ENCODE data around the gene CDKN2C.
"Not testable (repeated sequence)": the region's sequence is repeated elsewhere in the genome, so short reads cannot be mapped to it uniquely, and the experiment has no call there.

The CDKN2C gene

DNA sequence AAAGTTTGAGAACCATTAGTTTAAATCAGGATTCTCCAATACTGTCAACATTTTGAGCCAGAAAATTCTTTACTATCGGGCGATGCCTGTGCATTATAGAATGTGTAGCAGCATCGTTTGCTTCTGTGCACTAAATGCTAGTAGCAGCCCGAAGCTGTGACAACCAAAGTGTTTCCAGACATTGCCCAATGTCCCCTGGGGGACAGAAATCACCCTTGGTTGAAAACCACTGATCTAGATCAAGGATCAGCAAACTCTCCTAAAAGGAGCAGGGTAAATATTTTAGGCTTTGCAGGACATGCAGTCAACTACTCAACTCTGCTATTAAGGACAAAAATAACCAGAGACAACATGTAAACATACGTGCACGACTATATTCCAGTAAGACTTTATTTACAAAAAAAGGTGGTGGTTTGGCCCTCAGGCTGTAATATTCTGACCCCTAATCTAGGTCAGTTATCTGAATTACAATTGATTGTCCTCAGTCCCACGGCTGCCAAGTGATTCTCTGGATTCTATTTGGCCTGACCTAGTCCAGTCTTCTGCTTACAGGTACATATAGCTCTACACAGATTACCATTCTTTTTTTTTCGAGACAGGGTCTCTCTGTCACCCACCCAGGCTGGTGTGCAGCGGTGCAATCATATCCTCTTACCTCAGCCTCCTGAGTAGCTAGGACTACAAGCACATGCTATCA lies 20.6 kb upstream of the CDKN2C start:
- DNase-seq (ENCODE audit: low read depth): no peak
- H3K4me3 ChIP-seq (ENCODE audit: low read depth, low read length): no peak overlapping the region
- in situ Hi-C loops (cut with HindIII; ENCODE audit: low sequenced_read_pairs): no loop called here
- TF ChIP-seq, protein P1, sequence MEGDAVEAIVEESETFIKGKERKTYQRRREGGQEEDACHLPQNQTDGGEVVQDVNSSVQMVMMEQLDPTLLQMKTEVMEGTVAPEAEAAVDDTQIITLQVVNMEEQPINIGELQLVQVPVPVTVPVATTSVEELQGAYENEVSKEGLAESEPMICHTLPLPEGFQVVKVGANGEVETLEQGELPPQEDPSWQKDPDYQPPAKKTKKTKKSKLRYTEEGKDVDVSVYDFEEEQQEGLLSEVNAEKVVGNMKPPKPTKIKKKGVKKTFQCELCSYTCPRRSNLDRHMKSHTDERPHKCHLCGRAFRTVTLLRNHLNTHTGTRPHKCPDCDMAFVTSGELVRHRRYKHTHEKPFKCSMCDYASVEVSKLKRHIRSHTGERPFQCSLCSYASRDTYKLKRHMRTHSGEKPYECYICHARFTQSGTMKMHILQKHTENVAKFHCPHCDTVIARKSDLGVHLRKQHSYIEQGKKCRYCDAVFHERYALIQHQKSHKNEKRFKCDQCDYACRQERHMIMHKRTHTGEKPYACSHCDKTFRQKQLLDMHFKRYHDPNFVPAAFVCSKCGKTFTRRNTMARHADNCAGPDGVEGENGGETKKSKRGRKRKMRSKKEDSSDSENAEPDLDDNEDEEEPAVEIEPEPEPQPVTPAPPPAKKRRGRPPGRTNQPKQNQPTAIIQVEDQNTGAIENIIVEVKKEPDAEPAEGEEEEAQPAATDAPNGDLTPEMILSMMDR (IDR thresholded peaks at IDR 0.05; ENCODE audit: low read depth, low read length, missing control alignments): no peak

DNA sequence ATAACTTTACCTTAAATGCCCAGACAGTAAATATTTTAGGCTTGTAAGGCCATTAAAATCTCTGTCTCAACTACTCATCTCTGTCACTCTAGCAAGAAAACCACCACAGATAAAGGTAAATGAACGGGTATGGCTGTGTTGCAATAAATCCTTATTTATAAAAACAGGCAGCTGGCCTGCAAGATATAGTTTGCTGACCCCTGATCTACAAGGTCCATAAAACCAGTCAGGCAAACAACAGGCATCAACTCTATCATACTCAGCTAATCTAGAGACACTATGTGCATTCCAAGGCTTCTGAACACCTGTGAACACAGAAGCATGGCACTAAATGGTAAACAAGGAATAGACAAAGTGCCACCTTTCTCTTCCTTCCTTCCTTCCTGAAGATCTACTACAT lies 19.6 kb upstream of the CDKN2C start:
- no peak for DNase-seq (ENCODE audit: low read depth)
- no peak overlapping the region for H3K4me3 ChIP-seq (ENCODE audit: low read depth, low read length)
- TF ChIP-seq, protein P1 (IDR thresholded peaks at IDR 0.05; ENCODE audit: low read depth, low read length, missing control alignments): no peak
- in situ Hi-C loops (cut with HindIII; ENCODE audit: low sequenced_read_pairs): no loop called here

DNA sequence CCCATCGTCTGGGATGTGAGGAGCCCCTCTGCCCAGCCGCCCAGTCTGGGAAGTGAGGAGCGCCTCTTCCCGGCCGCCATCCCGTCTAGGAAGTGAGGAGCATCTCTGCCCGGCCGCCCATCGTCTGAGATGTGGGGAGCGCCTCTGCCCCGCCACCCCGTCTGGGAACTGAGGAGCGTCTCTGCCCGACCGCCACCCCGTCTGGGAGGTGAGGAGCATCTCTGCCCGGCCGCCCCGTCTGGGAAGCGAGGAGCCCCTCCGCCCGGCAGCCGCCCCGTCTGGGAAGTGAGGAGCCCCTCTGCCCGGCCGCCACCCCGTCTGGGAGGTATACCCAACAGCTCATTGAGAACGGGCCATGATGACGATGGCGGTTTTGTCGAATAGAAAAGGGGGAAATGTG lies 17.5 kb upstream of the CDKN2C start:
- DNase-seq (ENCODE audit: low read depth); in situ Hi-C loops (cut with HindIII; ENCODE audit: low sequenced_read_pairs); H3K4me3 ChIP-seq (ENCODE audit: low read depth, low read length): not testable (repeated sequence)

DNA sequence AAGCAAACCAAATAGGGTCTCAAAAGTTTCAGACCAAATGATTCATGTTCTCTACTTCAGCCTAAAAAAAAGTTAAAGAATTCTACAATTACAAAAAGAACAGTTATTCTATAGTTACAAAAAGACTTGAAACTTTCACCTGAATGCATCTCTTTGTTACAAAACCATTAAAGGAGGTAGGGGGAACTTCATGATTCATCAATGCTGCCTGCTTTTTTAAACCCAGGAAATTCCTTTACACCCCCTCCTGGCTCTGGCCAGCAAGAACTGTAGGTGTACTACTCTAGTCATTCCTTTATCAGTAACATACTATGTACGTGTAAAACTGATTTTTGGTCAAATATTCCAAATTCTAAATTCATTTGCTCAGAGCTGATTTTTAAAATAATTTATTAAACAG lies 14.9 kb upstream of the CDKN2C start:
- H3K4me3 ChIP-seq (ENCODE audit: low read depth, low read length): no peak overlapping the region
- in situ Hi-C loops (cut with HindIII; ENCODE audit: low sequenced_read_pairs): no loop called here
- TF ChIP-seq, protein P1 (IDR thresholded peaks at IDR 0.05; ENCODE audit: low read depth, low read length, missing control alignments): no peak
- no peak for DNase-seq (ENCODE audit: low read depth)

DNA sequence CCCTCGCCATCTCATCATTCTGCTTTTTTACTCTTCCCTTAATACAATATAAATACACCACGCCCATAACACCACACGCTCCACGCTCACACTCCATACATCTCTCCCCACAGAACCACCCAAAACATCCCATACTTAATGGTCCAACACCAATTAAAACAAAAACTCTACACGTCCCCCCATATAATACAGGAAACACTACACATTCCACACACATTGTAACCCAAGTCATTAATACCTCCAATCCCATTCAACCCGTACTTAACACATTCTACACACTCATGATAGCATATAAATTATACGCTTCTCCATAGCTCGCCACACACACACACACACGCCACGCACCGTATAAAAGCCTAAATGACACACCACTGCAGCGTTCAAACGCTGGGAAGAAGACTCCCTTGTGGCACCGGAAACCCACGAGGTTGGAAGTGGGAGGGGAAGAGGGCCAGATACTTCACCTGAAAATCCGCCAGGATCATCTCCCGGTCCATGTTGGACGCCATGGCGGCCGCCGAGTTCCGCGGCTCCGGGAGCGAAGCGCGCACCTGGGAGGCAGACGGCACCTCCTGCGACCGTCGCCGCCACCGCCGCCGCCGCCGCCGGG lies 10.6 kb upstream of the CDKN2C start:
- DNase-seq (ENCODE audit: low read depth): no peak
- peak overlapping the region; percentile 60 for H3K4me3 ChIP-seq (ENCODE audit: low read depth, low read length)
- TF ChIP-seq, protein P1 (IDR thresholded peaks at IDR 0.05; ENCODE audit: low read depth, low read length, missing control alignments): no peak
- in situ Hi-C loops (cut with HindIII; ENCODE audit: low sequenced_read_pairs): no loop called here

DNA sequence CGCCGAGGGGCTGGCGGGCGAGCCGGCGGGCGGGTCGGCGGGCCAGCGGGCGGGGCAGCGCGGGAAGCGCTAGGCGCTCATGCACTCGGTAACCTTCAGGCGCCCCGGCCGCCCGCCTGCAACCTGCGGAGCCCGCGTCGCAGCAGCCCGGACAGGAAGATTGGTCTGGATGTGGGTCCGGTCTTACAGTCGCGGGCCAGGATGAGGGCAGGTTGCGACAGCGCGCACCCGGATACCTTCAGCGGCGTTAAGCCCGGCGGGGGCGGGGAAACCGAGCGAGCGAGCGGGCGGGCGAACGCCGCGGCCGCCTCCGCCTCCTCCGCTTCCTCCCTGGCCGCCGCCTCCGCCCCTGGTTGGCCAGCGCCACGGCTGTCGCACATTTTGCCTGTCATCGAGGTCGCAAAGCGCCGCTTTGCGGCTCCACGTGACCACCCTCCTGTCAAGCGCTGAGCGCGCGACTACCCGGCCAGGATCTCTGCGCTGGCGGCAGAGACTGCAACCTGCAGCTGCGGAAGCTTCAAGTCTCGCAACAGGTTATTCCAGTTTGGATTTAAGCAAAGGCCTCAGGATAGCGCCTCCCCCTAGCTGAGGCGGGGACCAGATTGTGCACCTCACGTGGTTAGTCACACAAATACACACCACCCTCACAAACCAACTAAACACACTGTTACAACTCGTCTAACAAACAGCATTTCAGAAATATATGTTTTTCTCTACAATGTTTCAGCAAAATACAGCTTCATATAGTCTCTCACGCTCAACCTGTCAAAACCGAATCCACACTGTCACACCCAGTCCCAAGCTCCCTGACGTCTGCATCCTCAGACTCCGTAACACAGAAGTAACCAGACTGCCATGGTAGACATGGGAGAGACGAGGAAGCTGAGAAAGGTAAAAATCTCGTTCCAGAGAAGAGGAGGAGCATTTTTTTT lies 9.9 kb upstream of the CDKN2C start, which contains the start of gene FAF1:
TSS of gene FAF1 (minus strand) at position 355 of the 932 bp plus-strand sequence. CDS start 456 bp downstream, outside the sequence.
- in situ Hi-C loops (cut with HindIII; ENCODE audit: low sequenced_read_pairs): no loop called here
- DNase-seq (ENCODE audit: low read depth): peak; percentile 90
- TF ChIP-seq, protein P1 (IDR thresholded peaks at IDR 0.05; ENCODE audit: low read depth, low read length, missing control alignments): peak; percentile 19
- peak within 1 kb of the TSS; percentile 60 for H3K4me3 ChIP-seq (ENCODE audit: low read depth, low read length)

Data from astrocyte of the cerebellum (primary cell).